Peyer's patch (tissue), 4 donors: ENCODE data around the gene ZNF219. TPM values are rescaled to one million over a fixed set of nuclear protein-coding genes. Genes with fewer than 3 reads are reported as not detected.
A peak's percentile ranks its signal among the peaks of the same experiment; 100 is the strongest.

Source experiments
- DNase-seq, 3 donors: peaks; one replicate each; pipeline ENCODE4 v3.0.0-alpha.2; 2017 to 2019
- H3K27ac ChIP-seq, 4 donors: fragments of 200-600 bp; sonication (generic); one replicate each; pipeline ENCODE4 v1.5.1; 2016 to 2019
- H3K27me3 ChIP-seq, 2 donors: fragments of 200-600 bp; sonication (generic); one replicate each; pipeline ENCODE4 v1.5.1; 2019
- H3K36me3 ChIP-seq, 3 donors: fragments of 200-600 bp; sonication (generic); one replicate each; pipeline ENCODE4 v1.5.1; 2016 to 2019
- H3K4me1 ChIP-seq, 4 donors: fragments of 200-600 bp; sonication (generic); one replicate each; pipeline ENCODE4 v1.5.1; 2016 to 2019
- H3K4me3 ChIP-seq, 4 donors: fragments of 200-600 bp; sonication (generic); 1 replicate in 3 of 4; 2 replicates in 1 of 4; pipeline ENCODE4 v1.5.1; 2016 to 2019; ENCODE audit warnings: mild to moderate bottlenecking in 1 of 4
- H3K9me3 ChIP-seq, 4 donors: fragments of 200-600 bp; sonication (generic); one replicate each; pipeline ENCODE4 v1.5.1; 2016 to 2019; ENCODE audit warnings: mild to moderate bottlenecking in 1 of 4
- POLR2A ChIP-seq, 2 donors: fragments of 450-650 bp; IDR thresholded peaks; one replicate each; pipeline ENCODE4 v1.5.1; 2017; ENCODE audit warnings: antibody characterized with exemption in 2 of 2, mild to moderate bottlenecking in 2 of 2, moderate library complexity in 2 of 2
- total RNA-seq, 4 donors: library from RNA; depleted of rRNA; stranded (reverse); fragments of >200 nt; gene quantifications; one replicate each; pipeline ENCODE4 v1.1.0, GENCODE V29; 2016
- TF ChIP-seq, protein P1 (sequence below), 6 experiments: fragments of 450-650 bp in 4 of 6; fragments of 200-600 bp in 2 of 6; sonication (generic) in 1 of 6; IDR thresholded peaks; one replicate each; pipeline ENCODE4 v1.5.1; 2017 to 2019; ENCODE audit warnings: antibody characterized with exemption in 6 of 6, mild to moderate bottlenecking in 3 of 6, moderate library complexity in 1 of 6

The ZNF219 gene
- total RNA-seq, 4 donors from 2014 or later: 41.3 to 68.8 (median 63.2) TPM

DNA sequence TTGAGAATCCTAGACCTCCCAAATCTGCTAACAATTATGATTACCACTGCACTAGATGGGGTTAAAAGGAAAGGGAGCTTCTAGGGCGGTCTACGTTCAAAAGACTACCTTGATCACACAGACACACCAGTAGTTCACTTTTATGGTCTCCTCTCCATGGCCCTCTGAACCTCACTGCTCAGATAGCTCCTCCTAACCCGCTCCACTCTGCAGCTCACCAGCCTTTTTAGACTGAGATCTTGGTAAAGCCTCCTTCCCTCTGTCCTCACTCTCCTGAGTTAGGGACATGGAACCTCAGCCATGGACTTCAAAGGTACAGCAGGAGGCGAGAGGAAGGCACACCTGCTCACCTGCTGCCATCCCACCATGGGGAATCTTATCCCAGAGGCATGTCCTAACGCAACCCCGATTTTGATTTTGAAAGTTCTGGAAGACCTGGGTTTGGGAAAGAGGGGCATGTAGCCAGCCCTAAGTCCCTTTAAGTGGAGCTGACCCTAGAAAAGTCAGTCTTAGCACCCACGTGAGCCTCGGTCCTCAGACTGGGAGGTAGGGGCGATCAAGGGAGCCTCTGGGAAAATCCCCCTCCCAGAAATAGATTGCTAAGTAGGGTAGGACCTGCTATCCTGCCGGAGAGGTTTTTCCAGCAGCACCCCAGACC lies 1.3 kb downstream of the ZNF219 start:
- Histone ChIP-seq H3K4me3 (peak overlapping the region; percentile 44 to 84 (median 71)), H3K4me1 (peaks cover 0 to 28% (median 0%) of the 10 kb centered on the region in 4 donors), H3K27ac (peak overlapping the region; percentile 82 to 97 (median 90)), H3K36me3 (peaks cover 0 to 9% (median 0%) of the 10 kb centered on the region in 3 donors), H3K9me3 (no peaks in the 10 kb centered on the region), H3K27me3 (no peaks in the 10 kb centered on the region)
- TF ChIP-seq POLR2A (IDR thresholded peaks at IDR 0.05): no peak
- TF ChIP-seq, protein P1, sequence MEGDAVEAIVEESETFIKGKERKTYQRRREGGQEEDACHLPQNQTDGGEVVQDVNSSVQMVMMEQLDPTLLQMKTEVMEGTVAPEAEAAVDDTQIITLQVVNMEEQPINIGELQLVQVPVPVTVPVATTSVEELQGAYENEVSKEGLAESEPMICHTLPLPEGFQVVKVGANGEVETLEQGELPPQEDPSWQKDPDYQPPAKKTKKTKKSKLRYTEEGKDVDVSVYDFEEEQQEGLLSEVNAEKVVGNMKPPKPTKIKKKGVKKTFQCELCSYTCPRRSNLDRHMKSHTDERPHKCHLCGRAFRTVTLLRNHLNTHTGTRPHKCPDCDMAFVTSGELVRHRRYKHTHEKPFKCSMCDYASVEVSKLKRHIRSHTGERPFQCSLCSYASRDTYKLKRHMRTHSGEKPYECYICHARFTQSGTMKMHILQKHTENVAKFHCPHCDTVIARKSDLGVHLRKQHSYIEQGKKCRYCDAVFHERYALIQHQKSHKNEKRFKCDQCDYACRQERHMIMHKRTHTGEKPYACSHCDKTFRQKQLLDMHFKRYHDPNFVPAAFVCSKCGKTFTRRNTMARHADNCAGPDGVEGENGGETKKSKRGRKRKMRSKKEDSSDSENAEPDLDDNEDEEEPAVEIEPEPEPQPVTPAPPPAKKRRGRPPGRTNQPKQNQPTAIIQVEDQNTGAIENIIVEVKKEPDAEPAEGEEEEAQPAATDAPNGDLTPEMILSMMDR (IDR thresholded peaks at IDR 0.05): no peak
- no peak for DNase-seq

GRCh38 chr14:21096438-21096837 lies 2.0 kb downstream of the ZNF219 start:
- no peaks in the 10 kb centered on the region for H3K9me3 ChIP-seq
- H3K36me3 ChIP-seq: peaks cover 0 to 16% (median 0%) of the 10 kb centered on the region in 3 donors
- H3K4me1 ChIP-seq: peaks cover 0 to 31% (median 0%) of the 10 kb centered on the region in 4 donors
- TF ChIP-seq, protein P1 (IDR thresholded peaks at IDR 0.05): no peak
- no peak for TF ChIP-seq POLR2A (IDR thresholded peaks at IDR 0.05)
- no peaks in the 10 kb centered on the region for H3K27me3 ChIP-seq
- no peak overlapping the region for H3K4me3 ChIP-seq
- DNase-seq: no peak
- H3K27ac ChIP-seq: peak overlapping the region in 2 of 4 donors; percentile 96 to 97

DNA sequence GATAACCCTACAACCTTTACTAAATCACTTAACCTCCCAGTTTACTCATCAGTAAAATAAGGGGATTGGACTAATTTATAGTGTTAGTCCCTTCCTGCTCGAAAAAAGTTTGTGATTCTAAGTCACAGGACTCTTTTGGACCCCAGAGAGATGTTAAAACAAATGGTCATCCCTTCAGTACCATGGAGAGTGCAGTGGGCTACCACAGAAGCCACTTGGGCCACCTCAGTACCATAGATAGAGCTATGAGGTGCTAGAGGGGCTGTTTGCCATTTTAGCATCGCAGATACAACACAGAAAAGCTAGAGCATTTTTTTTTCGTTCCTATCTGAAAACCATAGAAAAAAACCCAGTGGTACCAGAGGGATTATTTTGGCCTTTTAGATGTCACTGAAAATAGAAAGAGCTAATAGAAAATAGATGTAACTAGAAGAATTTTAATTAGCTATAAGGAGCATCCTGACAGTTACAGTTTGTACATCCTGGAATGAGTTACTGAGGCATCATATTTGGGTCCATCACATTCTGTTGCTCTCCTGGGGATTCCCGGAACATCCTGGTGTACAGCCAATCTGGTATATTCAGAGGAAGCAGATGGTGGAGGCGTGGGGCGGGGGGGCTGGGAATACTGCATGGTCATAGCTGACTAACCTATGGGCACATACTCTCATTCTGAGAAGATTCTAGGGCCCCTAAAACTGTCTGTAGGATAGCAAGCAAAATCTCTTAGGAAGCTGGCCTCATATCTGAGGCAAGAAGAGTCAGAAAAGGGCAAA lies 2.8 kb downstream of the ZNF219 start:
- Histone ChIP-seq H3K4me1 (peaks cover 0 to 33% (median 0%) of the 10 kb centered on the region in 4 donors), H3K27ac (peak overlapping the region in 2 of 4 donors; percentile 96 to 97), H3K27me3 (no peaks in the 10 kb centered on the region), H3K4me3 (no peak overlapping the region), H3K36me3 (peaks cover 0 to 24% (median 0%) of the 10 kb centered on the region in 3 donors), H3K9me3 (no peaks in the 10 kb centered on the region)
- no peak for TF ChIP-seq POLR2A (IDR thresholded peaks at IDR 0.05)
- TF ChIP-seq, protein P1 (IDR thresholded peaks at IDR 0.05): no peak
- DNase-seq: no peak

GRCh38 chr14:21093769-21094681 lies 4.4 kb downstream of the ZNF219 start:
- H3K4me1 ChIP-seq: peaks cover 0 to 30% (median 0%) of the 10 kb centered on the region in 4 donors
- H3K27ac ChIP-seq: no peak overlapping the region

More at GRCh38 chr14:21093769-21094681, 4.4 kb downstream of the ZNF219 start:
- peaks cover 0 to 29% (median 0%) of the 10 kb centered on the region in 3 donors for H3K36me3 ChIP-seq
- no peaks in the 10 kb centered on the region for H3K9me3 ChIP-seq
- DNase-seq: no peak
- H3K4me3 ChIP-seq: no peak overlapping the region
- TF ChIP-seq POLR2A (IDR thresholded peaks at IDR 0.05): no peak
- TF ChIP-seq, protein P1 (IDR thresholded peaks at IDR 0.05): no peak
- no peaks in the 10 kb centered on the region for H3K27me3 ChIP-seq
